Small intestine (tissue), 7 donors: ENCODE measurements around the gene CD58. TPM values are rescaled to one million over a fixed set of nuclear protein-coding genes. Genes with fewer than 3 reads are reported as not detected.
"Not testable (repeated sequence)": the region's sequence is repeated elsewhere in the genome, so short reads cannot be mapped to it uniquely, and the experiment has no call there.

ENCODE experiments used
- DNase-seq, 2 donors: peaks; one replicate each; pipeline versions ENCODE4 v3.0.0 to v3.0.0-alpha.2; 2013
- FAIRE-seq: peaks from 2 replicates; lab custom pipeline; 2012; peaks lifted over from hg19 to GRCh38; lab: Jason Lieb, UNC
- H3K27ac ChIP-seq, 3 donors: one replicate each; pipeline ENCODE4 v1.5.1; 2013; ENCODE audit warnings: low read length in 2 of 3, mild to moderate bottlenecking in 2 of 3, control low read depth in 1 of 3, inconsistent platforms in 1 of 3, low read depth in 1 of 3, moderate library complexity in 1 of 3
- H3K27me3 ChIP-seq, 3 donors: one replicate each; pipeline ENCODE4 v1.6.1; 2013; ENCODE audit warnings: low read length in 3 of 3, inconsistent platforms in 1 of 3; ENCODE audit not compliant: control insufficient read depth in 3 of 3, insufficient read depth in 3 of 3
- H3K36me3 ChIP-seq, 3 donors: one replicate each; pipeline ENCODE4 v1.6.1; 2013; ENCODE audit warnings: low read length in 3 of 3, inconsistent platforms in 1 of 3, low read depth in 1 of 3, mild to moderate bottlenecking in 1 of 3, moderate library complexity in 1 of 3; ENCODE audit not compliant: control insufficient read depth in 3 of 3, insufficient read depth in 2 of 3
- H3K4me1 ChIP-seq, 3 donors: one replicate each; pipeline ENCODE4 v1.6.1; 2013; ENCODE audit warnings: low read length in 2 of 3, inconsistent platforms in 1 of 3, low read depth in 1 of 3, mild to moderate bottlenecking in 1 of 3, moderate library complexity in 1 of 3; ENCODE audit not compliant: control insufficient read depth in 3 of 3, insufficient read depth in 2 of 3
- H3K4me3 ChIP-seq, 3 donors: one replicate each; pipeline ENCODE4 v1.5.1; 2013; ENCODE audit warnings: low read length in 3 of 3, control low read depth in 1 of 3, inconsistent platforms in 1 of 3, low read depth in 1 of 3, mild to moderate bottlenecking in 1 of 3, moderate library complexity in 1 of 3
- H3K9me3 ChIP-seq, 2 donors: one replicate each; pipeline ENCODE4 v1.6.1; 2013; ENCODE audit warnings: low read depth in 1 of 2, low read length in 1 of 2; ENCODE audit not compliant: control insufficient read depth in 2 of 2, insufficient read depth in 1 of 2
- whole genome bisulfite sequencing, 3 donors: extraction: QIAGEN DNeasy Blood & Tissue Kit; methylation state at CpG; one replicate each; pipeline ENCODE4 v1.1.7; 2013; 5-methylcytosine and 5-hydroxymethylcytosine counted together
- polyA plus RNA-seq, 4 donors: library from polyadenylated mRNA; stranded (reverse) in 3 of 4; unstranded in 1 of 4; fragments of 200-250 nt in 3 of 4; fragments of 120-200 nt in 1 of 4; gene quantifications; one replicate each; pipeline versions ENCODE4 v1.2.1 to v1.2.3, GENCODE V29; 2013
- donor health status: healthy with polysubstance abuse.
- donor health status: control.
- donor health status: control.
- donor health status: Bipolar disorder and iron deficiency.
- donor health status: healthy.

The CD58 gene
- polyA plus RNA-seq, 4 donors, result 28.4 to 40.8 (median 29.6) TPM

GRCh38 chr1:116591006-116591950 is 20.5 kb upstream of the CD58 start:
- not testable (repeated sequence) for H3K27ac ChIP-seq

DNA sequence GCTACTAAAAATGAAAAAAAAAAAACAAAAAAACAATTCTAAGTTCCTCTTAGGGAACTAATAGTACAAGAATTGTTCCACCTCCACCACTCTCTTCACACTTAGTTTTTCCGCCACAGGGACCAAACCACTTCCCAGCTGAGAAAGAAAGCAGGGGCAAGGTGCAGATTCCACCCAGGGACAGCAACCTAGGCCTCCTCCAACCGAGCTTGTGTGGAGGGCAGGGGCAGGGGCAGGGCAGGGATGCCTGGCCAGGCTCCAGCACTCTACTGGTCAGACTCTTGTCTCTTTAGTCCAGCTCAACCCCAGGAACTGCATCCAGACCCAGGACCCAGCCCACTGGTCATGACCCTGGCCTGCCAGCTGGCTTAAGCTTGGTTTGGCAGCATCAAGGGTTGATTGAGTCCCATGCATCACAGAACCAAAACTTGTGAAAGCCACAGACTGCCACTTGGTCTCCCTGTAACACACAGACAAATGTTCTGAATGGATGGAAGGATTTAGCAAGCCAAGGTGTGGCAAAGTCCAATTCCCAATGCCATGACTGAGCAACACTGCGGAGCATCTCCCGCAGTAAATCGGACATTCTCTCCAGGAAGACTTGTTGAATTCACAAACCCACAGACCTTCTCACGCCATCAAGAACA is 19.7 kb upstream of the CD58 start:
- not testable (repeated sequence) for H3K27me3 ChIP-seq, H3K4me3 ChIP-seq, H3K9me3 ChIP-seq, FAIRE-seq
- DNase-seq, result peak in 1 of 2 donors; percentile 42
- Histone ChIP-seq H3K4me1 (peaks cover 0 to 33% (median 7%) of the 10 kb centered on the region in 3 donors), H3K27ac (peak overlapping the region in 2 of 3 donors; percentile 85 to 91), H3K36me3 (peaks cover 0 to 27% (median 0%) of the 10 kb centered on the region in 3 donors)
- WGBS, 3 donors, result 70 to 83% (median 74%) methylated on average over 6 of the region's 6 CpGs

More at GRCh38 chr1:116591006-116591950, 20.5 kb upstream of the CD58 start:
- peaks cover 0 to 25% (median 0%) of the 10 kb centered on the region in 3 donors for H3K36me3 ChIP-seq
- not testable (repeated sequence) for FAIRE-seq, H3K27me3 ChIP-seq, H3K9me3 ChIP-seq, DNase-seq, H3K4me3 ChIP-seq
- H3K4me1 ChIP-seq, result peaks cover 0 to 40% (median 7%) of the 10 kb centered on the region in 3 donors
- WGBS, 3 donors, result 60 to 72% (median 70%) methylated on average over 4 to 5 of the region's 10 CpGs

- Histone ChIP-seq H3K36me3 (peaks cover 0 to 37% (median 0%) of the 10 kb centered on the region in 3 donors), H3K4me1 (peaks cover 0 to 27% (median 5%) of the 10 kb centered on the region in 3 donors), H3K27ac (peak overlapping the region; percentile 45 to 91 (median 85))
- FAIRE-seq, H3K9me3 ChIP-seq, H3K4me3 ChIP-seq, H3K27me3 ChIP-seq: not testable (repeated sequence)
- peak; percentile 66 to 88 for DNase-seq
- WGBS, 3 donors, result 14 to 54% (median 38%) methylated on average over 9 of the region's 9 CpGs
These were observed 18.4 kb upstream of the CD58 start for GRCh38 chr1:116589101-116589735.

GRCh38 chr1:116587501-116588227 is 16.8 kb upstream of the CD58 start:
- Histone ChIP-seq H3K4me3 (no peak overlapping the region), H3K36me3 (peaks cover 0 to 43% (median 2%) of the 10 kb centered on the region in 3 donors), H3K9me3 (no peaks in the 10 kb centered on the region), H3K27me3 (no peaks in the 10 kb centered on the region), H3K4me1 (peaks cover 0 to 24% (median 5%) of the 10 kb centered on the region in 3 donors), H3K27ac (no peak overlapping the region)
- 83 to 93% (median 88%) methylated on average over 5 of the region's 5 CpGs for WGBS, 3 donors
- no peak for FAIRE-seq
- DNase-seq, result no peak

DNA sequence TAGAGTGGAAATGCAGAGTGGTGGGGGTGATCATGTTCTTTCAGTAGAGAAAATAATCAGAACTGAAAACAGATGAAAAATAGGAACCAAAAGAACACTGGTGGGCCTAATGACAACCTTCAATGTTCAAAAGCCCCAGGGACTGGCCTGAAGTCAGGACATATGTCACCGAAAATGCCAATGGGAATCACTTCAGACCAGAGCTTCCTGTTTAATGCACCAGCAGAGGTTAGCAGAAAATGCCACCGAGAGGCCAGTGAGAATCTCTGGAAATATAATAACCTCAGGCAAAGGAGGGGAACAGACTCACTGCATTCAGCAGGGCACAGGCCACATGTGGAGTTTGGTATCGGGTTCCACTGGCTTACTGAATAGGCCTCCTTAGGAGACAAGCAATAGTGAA is 15.9 kb upstream of the CD58 start:
- Histone ChIP-seq H3K4me3 (no peak overlapping the region), H3K4me1 (peaks cover 0 to 15% (median 5%) of the 10 kb centered on the region in 3 donors), H3K36me3 (peaks cover 0 to 48% (median 2%) of the 10 kb centered on the region in 3 donors), H3K9me3 (no peaks in the 10 kb centered on the region), H3K27ac (no peak overlapping the region), H3K27me3 (no peaks in the 10 kb centered on the region)
- 77 to 94% (median 93%) methylated on average over 3 of the region's 3 CpGs for whole genome bisulfite sequencing, 3 donors
- DNase-seq (no peak), FAIRE-seq (no peak)

- Histone ChIP-seq H3K36me3 (peaks cover 0 to 52% (median 2%) of the 10 kb centered on the region in 3 donors), H3K27me3 (no peaks in the 10 kb centered on the region), H3K9me3 (no peaks in the 10 kb centered on the region), H3K27ac (no peak overlapping the region), H3K4me3 (no peak overlapping the region), H3K4me1 (peaks cover 0 to 14% (median 5%) of the 10 kb centered on the region in 3 donors)
- DNase-seq (no peak), FAIRE-seq (no peak)
- WGBS, 3 donors, result 65 to 90% (median 80%) methylated on average over 1 of the region's 1 CpG
These were observed 15.1 kb upstream of the CD58 start for GRCh38 chr1:116585886-116586285.

GRCh38 chr1:116581323-116581885 is 10.6 kb upstream of the CD58 start:
- WGBS, 3 donors, result 41 to 77% (median 53%) methylated on average over 3 of the region's 3 CpGs
- DNase-seq (no peak), FAIRE-seq (no peak)

More at GRCh38 chr1:116581323-116581885, 10.6 kb upstream of the CD58 start:
- Histone ChIP-seq H3K27ac (no peak overlapping the region), H3K4me1 (no peaks in the 10 kb centered on the region), H3K4me3 (no peak overlapping the region), H3K27me3 (no peaks in the 10 kb centered on the region), H3K9me3 (no peaks in the 10 kb centered on the region), H3K36me3 (peaks cover 0 to 50% (median 5%) of the 10 kb centered on the region in 3 donors)
